ENCODE measurements around the gene MICU2. TPM values are rescaled to one million over a fixed set of nuclear protein-coding genes. Genes with fewer than 3 reads are reported as not detected.

Gene MICU2
- total and polyA plus RNA-seq, 2 of the 13 experiments (the other 11 are each of a cell fraction or from before 2014, with no cell fraction given): 31.7 to 42.4 TPM

- no peak for TF ChIP-seq ZNF577 (CRISPR knock-in tag; IDR thresholded peaks at IDR 0.05; ENCODE audit: borderline replicate concordance, low read depth)
- no peak for TF ChIP-seq DMTF1 (CRISPR knock-in tag; IDR thresholded peaks at IDR 0.05)
- no peak for TF ChIP-seq ATAD3A (CRISPR knock-in tag; IDR thresholded peaks at IDR 0.05)
- TF ChIP-seq, protein P1, sequence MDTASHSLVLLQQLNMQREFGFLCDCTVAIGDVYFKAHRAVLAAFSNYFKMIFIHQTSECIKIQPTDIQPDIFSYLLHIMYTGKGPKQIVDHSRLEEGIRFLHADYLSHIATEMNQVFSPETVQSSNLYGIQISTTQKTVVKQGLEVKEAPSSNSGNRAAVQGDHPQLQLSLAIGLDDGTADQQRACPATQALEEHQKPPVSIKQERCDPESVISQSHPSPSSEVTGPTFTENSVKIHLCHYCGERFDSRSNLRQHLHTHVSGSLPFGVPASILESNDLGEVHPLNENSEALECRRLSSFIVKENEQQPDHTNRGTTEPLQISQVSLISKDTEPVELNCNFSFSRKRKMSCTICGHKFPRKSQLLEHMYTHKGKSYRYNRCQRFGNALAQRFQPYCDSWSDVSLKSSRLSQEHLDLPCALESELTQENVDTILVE (CRISPR knock-in tag; IDR thresholded peaks at IDR 0.05): no peak; the same call in 1 of the 2 replicates
- TF ChIP-seq, protein P2, sequence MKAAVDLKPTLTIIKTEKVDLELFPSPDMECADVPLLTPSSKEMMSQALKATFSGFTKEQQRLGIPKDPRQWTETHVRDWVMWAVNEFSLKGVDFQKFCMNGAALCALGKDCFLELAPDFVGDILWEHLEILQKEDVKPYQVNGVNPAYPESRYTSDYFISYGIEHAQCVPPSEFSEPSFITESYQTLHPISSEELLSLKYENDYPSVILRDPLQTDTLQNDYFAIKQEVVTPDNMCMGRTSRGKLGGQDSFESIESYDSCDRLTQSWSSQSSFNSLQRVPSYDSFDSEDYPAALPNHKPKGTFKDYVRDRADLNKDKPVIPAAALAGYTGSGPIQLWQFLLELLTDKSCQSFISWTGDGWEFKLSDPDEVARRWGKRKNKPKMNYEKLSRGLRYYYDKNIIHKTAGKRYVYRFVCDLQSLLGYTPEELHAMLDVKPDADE (CRISPR knock-in tag; IDR thresholded peaks at IDR 0.05): peak; percentile 19; the same call in 1 of the 2 replicates
- no peak for TF ChIP-seq ZBTB46 (CRISPR knock-in tag; IDR thresholded peaks at IDR 0.05; ENCODE audit: borderline replicate concordance)
- TF ChIP-seq POLR2G (IDR thresholded peaks at IDR 0.05; ENCODE audit: low read depth, low read length): peak; percentile 98
- peak; percentile 95 for TF ChIP-seq EED (CRISPR knock-in tag; IDR thresholded peaks at IDR 0.05)
- peak; percentile 53; the same call in 1 of the 2 replicates for TF ChIP-seq ZNF230 (CRISPR knock-in tag; IDR thresholded peaks at IDR 0.05)
- TF ChIP-seq ZNF337 (CRISPR knock-in tag; IDR thresholded peaks at IDR 0.05; ENCODE audit: borderline replicate concordance, low read depth): no peak
- no peak for TF ChIP-seq MTF1 (CRISPR knock-in tag; IDR thresholded peaks at IDR 0.05)
- TF ChIP-seq TRAFD1 (CRISPR knock-in tag; IDR thresholded peaks at IDR 0.05; ENCODE audit: borderline replicate concordance): no peak
These were observed at the start of gene MICU2 (continued) for GRCh38 chr13:21603531-21604448.

Measured in HepG2 (cell line).